Kidney epithelial cell (primary cell): Measurements from ENCODE around the gene KDM1A. TPM values are rescaled to one million over a fixed set of nuclear protein-coding genes. Genes with fewer than 3 reads are reported as not detected.
"Not testable (repeated sequence)": the region's sequence is repeated elsewhere in the genome, so short reads cannot be mapped to it uniquely, and the experiment has no call there.

Experiments used
- DNase-seq: peaks from one replicate; pipeline ENCODE4 v3.0.0-alpha.2; 2010; ENCODE audit warnings: low read depth
- H3K27me3 ChIP-seq: 2 replicates; pipeline ENCODE4 v1.6.0; 2011; ENCODE audit warnings: low read length; ENCODE audit not compliant: control insufficient read depth, insufficient read depth
- H3K36me3 ChIP-seq: 2 replicates; pipeline ENCODE4 v1.5.1; 2011; ENCODE audit warnings: low read length; ENCODE audit not compliant: control insufficient read depth, insufficient read depth
- H3K4me3 ChIP-seq: 2 replicates; pipeline ENCODE4 v1.5.1; 2011; ENCODE audit warnings: low read depth, mild to moderate bottlenecking, control low read depth, low read length
- CTCF ChIP-seq: IDR thresholded peaks from 2 replicates; pipeline ENCODE4 v1.5.1; 2011; ENCODE audit warnings: mild to moderate bottlenecking, moderate library complexity, low read length, control low read depth, inconsistent platforms; ENCODE audit not compliant: insufficient read depth, poor library complexity, severe bottlenecking
- total RNA-seq: library from RNA; depleted of rRNA; stranded (reverse); fragments of >200 nt; gene quantifications from 2 replicates; pipeline ENCODE4 v1.2.3, GENCODE V29; 2015

KDM1A gene
- total RNA-seq, 1 donor from 2014 or later = 111 TPM

- H3K4me3 ChIP-seq = no peak overlapping the region
- no peak for TF ChIP-seq CTCF
- DNase-seq = no peak
- no peaks in the 10 kb centered on the region for H3K27me3 ChIP-seq
- H3K36me3 ChIP-seq = no peaks in the 10 kb centered on the region
Measured at GRCh38 chr1:22995774-22996173, 23.5 kb upstream of the KDM1A start.

GRCh38 chr1:22997528-22997927 lies 21.7 kb upstream of the KDM1A start:
- H3K27me3 ChIP-seq, H3K4me3 ChIP-seq, H3K36me3 ChIP-seq, DNase-seq: not testable (repeated sequence)

GRCh38 chr1:23000133-23000532 lies 19.1 kb upstream of the KDM1A start:
- not testable (repeated sequence) for DNase-seq, H3K4me3 ChIP-seq, H3K27me3 ChIP-seq, H3K36me3 ChIP-seq

GRCh38 chr1:23002218-23002617 lies 17.1 kb upstream of the KDM1A start:
- not testable (repeated sequence) for H3K36me3 ChIP-seq, H3K27me3 ChIP-seq, H3K4me3 ChIP-seq, DNase-seq

- Histone ChIP-seq H3K36me3 (no peaks in the 10 kb centered on the region), H3K4me3 (no peak overlapping the region)
Measured at GRCh38 chr1:23004112-23004511, 15.2 kb upstream of the KDM1A start.

GRCh38 chr1:23004769-23005168 lies 14.5 kb upstream of the KDM1A start:
- not testable (repeated sequence) for DNase-seq, H3K4me3 ChIP-seq, H3K36me3 ChIP-seq, H3K27me3 ChIP-seq

More at GRCh38 chr1:23004112-23004511, 15.2 kb upstream of the KDM1A start:
- no peaks in the 10 kb centered on the region for H3K27me3 ChIP-seq
- DNase-seq = no peak
- TF ChIP-seq CTCF = no peak

GRCh38 chr1:23007106-23007505 lies 12.2 kb upstream of the KDM1A start:
- H3K27me3 ChIP-seq = no peaks in the 10 kb centered on the region
- no peak for TF ChIP-seq CTCF
- no peaks in the 10 kb centered on the region for H3K36me3 ChIP-seq
- DNase-seq = no peak
- no peak overlapping the region for H3K4me3 ChIP-seq

- no peak for DNase-seq
- no peak overlapping the region for H3K4me3 ChIP-seq
- no peak for TF ChIP-seq CTCF
- no peaks in the 10 kb centered on the region for H3K36me3 ChIP-seq
- H3K27me3 ChIP-seq = no peaks in the 10 kb centered on the region
Measured at GRCh38 chr1:23008901-23009300, 10.4 kb upstream of the KDM1A start.

- H3K36me3 ChIP-seq, H3K27me3 ChIP-seq, DNase-seq, H3K4me3 ChIP-seq: not testable (repeated sequence)
Measured at GRCh38 chr1:23010025-23010424, 9.2 kb upstream of the KDM1A start.
